Activated CD4-positive, alpha-beta T cell treated with anti-CD3 and anti-CD28 coated beads for 24 hours (primary cell): ENCODE measurements around the gene UBAC1.

Experiments
- DNase-seq, 2 donors: peaks; one replicate each; pipeline ENCODE4 v3.0.0-alpha.2; 2020; ENCODE audit warnings: low read depth in 2 of 2

UBAC1 gene

DNA sequence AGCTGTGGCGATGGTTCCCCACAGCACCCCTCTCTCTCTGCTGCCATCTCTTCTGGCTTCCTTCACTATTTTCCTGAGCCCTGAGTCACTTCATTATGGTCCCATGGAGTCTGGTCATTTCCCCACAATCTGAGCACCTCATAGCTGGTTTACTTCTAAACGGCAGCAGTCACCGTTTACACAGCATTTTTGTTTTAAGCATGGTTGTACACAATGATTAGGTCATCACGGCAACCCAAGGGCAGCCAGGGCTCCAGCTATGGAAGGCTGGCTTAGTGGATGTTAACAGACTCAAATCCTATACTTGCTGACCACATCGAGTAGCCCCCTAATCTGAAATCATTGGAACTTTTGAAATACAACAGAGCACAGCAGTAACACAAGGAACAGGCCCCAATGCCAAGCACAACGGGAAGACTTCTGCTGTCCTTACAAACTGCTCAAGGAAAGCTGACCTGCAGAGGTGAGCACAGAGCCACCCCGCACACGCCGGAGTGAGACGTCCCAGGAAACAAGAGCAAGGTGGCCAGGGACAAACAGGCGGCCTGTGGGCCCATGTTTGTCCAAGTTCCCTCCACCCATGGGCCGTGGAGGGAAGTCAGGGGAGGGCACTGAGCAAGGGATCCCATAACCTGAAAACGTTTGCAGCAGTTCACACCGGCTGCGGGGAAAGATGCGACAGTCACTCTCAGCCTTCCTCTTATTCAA lies 76.7 kb downstream of the UBAC1 start:
- DNase-seq: no peak

DNA sequence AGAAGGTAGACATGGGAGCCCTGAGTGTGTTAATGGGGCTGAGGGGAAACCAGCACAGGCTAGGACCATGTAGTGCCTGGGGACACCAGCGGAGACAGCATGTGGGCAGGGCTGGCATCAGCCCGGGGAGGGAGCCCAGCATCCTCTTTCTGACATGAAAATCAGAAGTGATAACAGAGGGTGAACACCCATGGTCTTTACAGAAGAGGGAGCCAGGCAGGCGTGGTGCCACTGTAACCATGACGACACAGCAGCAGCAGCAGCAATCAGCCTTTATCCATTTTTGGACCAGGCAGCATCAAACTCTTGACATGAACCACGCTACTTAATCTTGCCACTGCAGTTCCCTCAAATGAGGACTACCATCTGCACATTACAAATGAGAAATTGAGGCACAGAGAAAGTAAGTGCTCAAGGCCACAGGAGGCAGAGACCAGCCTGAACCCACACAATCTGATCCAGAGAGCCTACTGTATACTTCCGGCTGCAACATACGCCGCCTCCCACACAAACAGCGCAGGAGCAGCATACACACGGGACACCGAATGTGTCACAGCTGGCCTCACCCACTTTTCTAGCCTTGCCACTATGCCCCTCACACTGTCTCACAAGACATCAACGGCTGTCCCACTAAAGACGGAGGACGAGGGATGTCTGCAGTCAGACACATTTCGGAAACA lies 77.6 kb downstream of the UBAC1 start:
- no peak for DNase-seq
